ENCODE measurements around the gene MRPL44.

The MRPL44 gene

GRCh38 chr2:223932816-223933800 is 24.2 kb upstream of the MRPL44 start:
- Histone ChIP-seq H3K4me3 (ENCODE audit: low read length, poor library complexity, severe bottlenecking) (no peak overlapping the region), H3F3A (ENCODE audit: low read depth) (peaks cover 5% of the 10 kb centered on the region; the same call in 1 of the 2 replicates), H3K4me1 (ENCODE audit: insufficient read depth, low read length, poor library complexity, severe bottlenecking) (peaks cover 26% of the 10 kb centered on the region), H4K20me1 (ENCODE audit: insufficient read depth, low read length, poor library complexity, severe bottlenecking) (peaks cover 26% of the 10 kb centered on the region), H2AFZ (ENCODE audit: low read length) (no peak overlapping the region), H3K36me3 (ENCODE audit: insufficient read depth, low read length) (no peaks in the 10 kb centered on the region), H3K27me3 (ENCODE audit: insufficient read depth, low read length, poor library complexity, severe bottlenecking) (no peaks in the 10 kb centered on the region), H3K79me2 (ENCODE audit: insufficient read depth, low read length) (peaks cover 45% of the 10 kb centered on the region), H3K9me3 (ENCODE audit: insufficient read depth, low read depth, low read length) (no peaks in the 10 kb centered on the region), H3K9ac (ENCODE audit: low read depth, low read length, poor library complexity, severe bottlenecking) (no peak overlapping the region), H3K9me2 (replicated peaks; ENCODE audit: low read depth, low read length) (no peaks in the 10 kb centered on the region), H3K4me2 (ENCODE audit: low read depth, low read length, poor library complexity, severe bottlenecking) (no peak overlapping the region)
- no peak for TF ChIP-seq EZH2phosphoT487 (IDR thresholded peaks at IDR 0.05; ENCODE audit: borderline replicate concordance)
- TF ChIP-seq CTCF (conservative IDR thresholded peaks at IDR 0.05; ENCODE audit: low read length) = no peak

DNA sequence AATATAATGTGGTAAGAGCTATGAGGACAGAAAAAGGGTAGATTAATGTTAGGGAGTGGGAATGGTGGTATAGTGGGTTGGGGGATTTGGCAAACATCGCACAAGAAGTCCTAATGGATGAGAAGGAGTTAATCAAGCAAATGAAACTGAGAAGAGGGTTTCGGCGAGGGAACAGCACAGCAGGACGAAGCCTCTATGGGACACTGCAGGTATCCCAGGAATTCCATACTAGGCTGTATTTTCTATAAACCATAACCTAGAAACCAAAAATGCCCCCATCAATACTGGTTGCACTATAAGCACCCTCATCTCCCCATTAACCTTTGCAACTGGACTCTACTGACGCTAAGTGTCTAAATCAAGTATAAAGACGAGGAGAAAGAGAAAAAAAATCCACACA is 22.4 kb upstream of the MRPL44 start:
- Histone ChIP-seq H3F3A (ENCODE audit: low read depth) (0 out of 2 replicates have a peak, but pooled peaks cover 1% of the 10 kb centered on the region), H3K4me3 (ENCODE audit: low read length, poor library complexity, severe bottlenecking) (no peak overlapping the region), H3K27me3 (ENCODE audit: insufficient read depth, low read length, poor library complexity, severe bottlenecking) (no peaks in the 10 kb centered on the region), H3K9me2 (replicated peaks; ENCODE audit: low read depth, low read length) (no peaks in the 10 kb centered on the region), H3K4me2 (ENCODE audit: low read depth, low read length, poor library complexity, severe bottlenecking) (no peak overlapping the region), H3K9ac (ENCODE audit: low read depth, low read length, poor library complexity, severe bottlenecking) (no peak overlapping the region), H2AFZ (ENCODE audit: low read length) (no peak overlapping the region), H3K4me1 (ENCODE audit: insufficient read depth, low read length, poor library complexity, severe bottlenecking) (peaks cover 30% of the 10 kb centered on the region), H3K36me3 (ENCODE audit: insufficient read depth, low read length) (no peaks in the 10 kb centered on the region), H3K9me3 (ENCODE audit: insufficient read depth, low read depth, low read length) (no peaks in the 10 kb centered on the region), H3K79me2 (ENCODE audit: insufficient read depth, low read length) (peaks cover 58% of the 10 kb centered on the region), H4K20me1 (ENCODE audit: insufficient read depth, low read length, poor library complexity, severe bottlenecking) (peaks cover 26% of the 10 kb centered on the region)
- TF ChIP-seq EZH2phosphoT487 (IDR thresholded peaks at IDR 0.05; ENCODE audit: borderline replicate concordance) (no peak), CTCF (conservative IDR thresholded peaks at IDR 0.05; ENCODE audit: low read length) (no peak)

DNA sequence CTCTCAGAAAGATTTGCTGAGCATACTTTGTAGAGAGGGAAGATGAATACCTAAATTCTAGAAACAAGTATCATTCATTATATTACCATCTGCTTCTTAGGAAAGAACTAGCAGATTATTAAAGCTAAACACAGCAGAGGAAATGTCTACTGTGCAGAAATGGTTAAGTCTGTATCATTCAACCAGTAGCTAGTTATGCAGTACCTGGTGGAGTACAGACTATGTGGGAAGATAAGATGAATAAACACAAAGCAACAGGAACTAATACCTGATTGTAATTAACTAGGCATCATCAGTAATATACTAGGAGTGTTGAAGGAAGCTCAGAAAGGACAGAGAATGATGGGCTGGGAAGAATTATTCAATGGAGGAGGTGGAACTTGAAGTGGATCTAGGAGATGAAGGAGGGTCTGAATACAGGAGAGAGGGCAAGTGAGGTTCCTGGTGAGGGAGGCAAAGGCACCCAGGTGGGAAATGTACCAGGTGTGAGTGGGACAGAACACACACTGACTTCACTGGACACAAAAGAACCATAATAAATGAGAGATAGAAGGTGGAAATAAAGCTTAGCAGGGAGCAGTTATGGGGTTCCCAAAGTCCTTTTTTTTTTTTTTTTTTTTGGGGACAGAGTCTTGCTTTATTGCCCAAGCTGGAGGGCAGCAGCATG is 21.7 kb upstream of the MRPL44 start:
- H3K4me2 ChIP-seq (ENCODE audit: low read depth, low read length, poor library complexity, severe bottlenecking) = no peak overlapping the region
- H3K9ac ChIP-seq (ENCODE audit: low read depth, low read length, poor library complexity, severe bottlenecking) = no peak overlapping the region

More for the DNA sequence above, 21.7 kb upstream of the MRPL44 start:
- no peak for TF ChIP-seq CTCF (conservative IDR thresholded peaks at IDR 0.05; ENCODE audit: low read length)
- no peak for TF ChIP-seq EZH2phosphoT487 (IDR thresholded peaks at IDR 0.05; ENCODE audit: borderline replicate concordance)
- Histone ChIP-seq H3K9me3 (ENCODE audit: insufficient read depth, low read depth, low read length) (no peaks in the 10 kb centered on the region), H4K20me1 (ENCODE audit: insufficient read depth, low read length, poor library complexity, severe bottlenecking) (peaks cover 19% of the 10 kb centered on the region), H3K4me3 (ENCODE audit: low read length, poor library complexity, severe bottlenecking) (no peak overlapping the region), H3K9me2 (replicated peaks; ENCODE audit: low read depth, low read length) (no peaks in the 10 kb centered on the region), H3K36me3 (ENCODE audit: insufficient read depth, low read length) (no peaks in the 10 kb centered on the region), H3K27me3 (ENCODE audit: insufficient read depth, low read length, poor library complexity, severe bottlenecking) (no peaks in the 10 kb centered on the region), H3F3A (ENCODE audit: low read depth) (no peaks in the 10 kb centered on the region), H3K4me1 (ENCODE audit: insufficient read depth, low read length, poor library complexity, severe bottlenecking) (peaks cover 23% of the 10 kb centered on the region), H2AFZ (ENCODE audit: low read length) (no peak overlapping the region), H3K79me2 (ENCODE audit: insufficient read depth, low read length) (peaks cover 55% of the 10 kb centered on the region)
